Endodermal cell (in vitro differentiated cells): ENCODE data around the gene TPCN2. TPM values are rescaled to one million over a fixed set of nuclear protein-coding genes. Genes with fewer than 3 reads are reported as not detected.
A peak's percentile ranks its signal among the peaks of the same experiment; 100 is the strongest.

Experiments
- DNase-seq: peaks from one replicate; pipeline ENCODE4 v3.0.0-alpha.2; 2017
- H3K27ac ChIP-seq: 2 replicates; pipeline ENCODE4 v1.5.1; 2013; ENCODE audit warnings: mild to moderate bottlenecking, low read depth, low read length, moderate library complexity
- H3K27me3 ChIP-seq: 2 replicates; pipeline ENCODE4 v1.6.1; 2013; ENCODE audit warnings: mild to moderate bottlenecking, low read length, moderate library complexity; ENCODE audit not compliant: insufficient read depth, control insufficient read depth, poor library complexity, severe bottlenecking
- H3K36me3 ChIP-seq: 2 replicates; pipeline ENCODE4 v1.7.0; 2013; ENCODE audit warnings: mild to moderate bottlenecking, low read length, moderate library complexity; ENCODE audit not compliant: control insufficient read depth, insufficient read depth
- H3K4me1 ChIP-seq: one replicate; pipeline ENCODE4 v1.7.0; 2013; ENCODE audit warnings: low read length; ENCODE audit not compliant: control insufficient read depth, insufficient read depth
- H3K4me3 ChIP-seq: 2 replicates; pipeline ENCODE4 v1.5.1; 2013; ENCODE audit warnings: mild to moderate bottlenecking, low read length, moderate library complexity
- H3K9ac ChIP-seq: 2 replicates; pipeline ENCODE4 v1.6.1; 2013; ENCODE audit warnings: mild to moderate bottlenecking, low read length, moderate library complexity; ENCODE audit not compliant: poor library complexity, severe bottlenecking; ENCODE audit errors: extremely low read depth
- H3K9me3 ChIP-seq: 2 replicates; pipeline ENCODE4 v1.6.1; 2013; ENCODE audit warnings: mild to moderate bottlenecking, low read length, moderate library complexity; ENCODE audit not compliant: control insufficient read depth
- H3K27ac Mint-ChIP-seq: 2 replicates; pipeline ENCODE4 v1.8.0; 2020; ENCODE audit warnings: mixed read lengths
- H3K27me3 Mint-ChIP-seq: 2 replicates; pipeline ENCODE4 v1.8.0; 2021; ENCODE audit warnings: mild to moderate bottlenecking, mixed read lengths; ENCODE audit not compliant: insufficient read depth
- H3K36me3 Mint-ChIP-seq: 2 replicates; pipeline ENCODE4 v1.8.0; 2020; ENCODE audit warnings: low read depth, mixed read lengths
- H3K4me1 Mint-ChIP-seq: 2 replicates; pipeline ENCODE4 v1.8.0; 2020; ENCODE audit warnings: mixed read lengths
- H3K4me3 Mint-ChIP-seq: 2 replicates; pipeline ENCODE4 v1.8.0; 2020; ENCODE audit warnings: mild to moderate bottlenecking, moderate library complexity, mixed read lengths
- H3K9me3 Mint-ChIP-seq: 2 replicates; pipeline ENCODE4 v1.8.0; 2020; ENCODE audit warnings: mild to moderate bottlenecking, mixed read lengths
- WGBS, 2 experiments: methylation state at CpG; one replicate each; pipeline versions ENCODE4 v1.1.5 to v1.1.7; 2013; ENCODE audit warnings: missing lambda C conversion rate in 2 of 2, mixed read lengths in 1 of 2; ENCODE audit not compliant: insufficient coverage in 1 of 2, insufficient read length in 1 of 2; 5-methylcytosine and 5-hydroxymethylcytosine counted together
- total RNA-seq, 2 donors: library from RNA; stranded (reverse); fragmentation: NEBNext Ultra II Directional in 1 of 2; extraction: Animal tissue kit (Norgen Biotek cat#: 25700) in 1 of 2; gene quantifications; 2 replicates in 1 of 2; 3 replicates in 1 of 2; pipeline ENCODE4 v1.2.1, GENCODE V29; 2021
- TF ChIP-seq, protein P1 (sequence below): fragments of 200-600 bp; sonication (generic); conservative IDR thresholded peaks from 2 replicates; pipeline ENCODE4 v1.5.0; 2021; ENCODE audit warnings: antibody characterized with exemption, mild to moderate bottlenecking

Gene TPCN2
- total RNA-seq, 2 donors from 2014 or later, result 20.7 to 27.9 TPM

- Mint-ChIP-seq H3K27ac (peak overlapping the region; percentile 44), H3K36me3 (no peaks in the 10 kb centered on the region), H3K4me3 (peak overlapping the region; percentile 66), H3K4me1 (peaks cover 36% of the 10 kb centered on the region), H3K9me3 (no peaks in the 10 kb centered on the region), H3K27me3 (no peaks in the 10 kb centered on the region)
- Histone ChIP-seq H3K4me3 (peak overlapping the region; percentile 84), H3K27ac (no peak overlapping the region), H3K36me3 (no peaks in the 10 kb centered on the region), H3K9me3 (no peaks in the 10 kb centered on the region), H3K4me1 (peaks cover 6% of the 10 kb centered on the region), H3K9ac (no peak overlapping the region), H3K27me3 (no peaks in the 10 kb centered on the region)
- DNase-seq, result no peak
- 58 to 84% methylated on average over 4 to 10 of the region's 11 CpGs for WGBS, 2 experiments
- TF ChIP-seq, protein P1, sequence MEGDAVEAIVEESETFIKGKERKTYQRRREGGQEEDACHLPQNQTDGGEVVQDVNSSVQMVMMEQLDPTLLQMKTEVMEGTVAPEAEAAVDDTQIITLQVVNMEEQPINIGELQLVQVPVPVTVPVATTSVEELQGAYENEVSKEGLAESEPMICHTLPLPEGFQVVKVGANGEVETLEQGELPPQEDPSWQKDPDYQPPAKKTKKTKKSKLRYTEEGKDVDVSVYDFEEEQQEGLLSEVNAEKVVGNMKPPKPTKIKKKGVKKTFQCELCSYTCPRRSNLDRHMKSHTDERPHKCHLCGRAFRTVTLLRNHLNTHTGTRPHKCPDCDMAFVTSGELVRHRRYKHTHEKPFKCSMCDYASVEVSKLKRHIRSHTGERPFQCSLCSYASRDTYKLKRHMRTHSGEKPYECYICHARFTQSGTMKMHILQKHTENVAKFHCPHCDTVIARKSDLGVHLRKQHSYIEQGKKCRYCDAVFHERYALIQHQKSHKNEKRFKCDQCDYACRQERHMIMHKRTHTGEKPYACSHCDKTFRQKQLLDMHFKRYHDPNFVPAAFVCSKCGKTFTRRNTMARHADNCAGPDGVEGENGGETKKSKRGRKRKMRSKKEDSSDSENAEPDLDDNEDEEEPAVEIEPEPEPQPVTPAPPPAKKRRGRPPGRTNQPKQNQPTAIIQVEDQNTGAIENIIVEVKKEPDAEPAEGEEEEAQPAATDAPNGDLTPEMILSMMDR, result no peak
These were observed 570 bp upstream of the TPCN2 start for GRCh38 chr11:69048031-69048693.

GRCh38 chr11:69049490-69049867 is 747 bp downstream of the TPCN2 start:
- no peaks in the 10 kb centered on the region for H3K36me3 Mint-ChIP-seq
- Histone ChIP-seq H3K36me3 (no peaks in the 10 kb centered on the region), H3K9ac (peak overlapping the region; percentile 68), H3K27ac (no peak overlapping the region), H3K27me3 (no peaks in the 10 kb centered on the region), H3K4me1 (peaks cover 6% of the 10 kb centered on the region), H3K9me3 (no peaks in the 10 kb centered on the region), H3K4me3 (peak overlapping the region; percentile 84)
- TF ChIP-seq, protein P1, result no peak
- H3K9me3 Mint-ChIP-seq, result no peaks in the 10 kb centered on the region
- no peak for DNase-seq
- H3K4me1 Mint-ChIP-seq, result peaks cover 32% of the 10 kb centered on the region
- H3K27ac Mint-ChIP-seq, result peak overlapping the region; percentile 61
- 39 to 51% methylated on average over 7 to 15 of the region's 15 CpGs for WGBS, 2 experiments
- H3K27me3 Mint-ChIP-seq, result no peaks in the 10 kb centered on the region
- H3K4me3 Mint-ChIP-seq, result peak overlapping the region; percentile 66

- no peaks in the 10 kb centered on the region for H3K27me3 ChIP-seq
- no peak for DNase-seq
- peaks cover 3% of the 10 kb centered on the region for H3K36me3 ChIP-seq
- WGBS, 2 experiments, result 89 to 92% methylated on average over 15 to 18 of the region's 18 CpGs
- H3K27ac ChIP-seq, result no peak overlapping the region
- H3K4me1 Mint-ChIP-seq, result peaks cover 25% of the 10 kb centered on the region
- TF ChIP-seq, protein P1, result no peak
- peak overlapping the region; percentile 55 for H3K27ac Mint-ChIP-seq
- no peak overlapping the region for H3K9ac ChIP-seq
- H3K36me3 Mint-ChIP-seq, result peaks cover 2% of the 10 kb centered on the region
- H3K4me3 ChIP-seq, result no peak overlapping the region
- no peaks in the 10 kb centered on the region for H3K9me3 ChIP-seq
- no peaks in the 10 kb centered on the region for H3K9me3 Mint-ChIP-seq
- H3K4me1 ChIP-seq, result peaks cover 6% of the 10 kb centered on the region
- no peaks in the 10 kb centered on the region for H3K27me3 Mint-ChIP-seq
- H3K4me3 Mint-ChIP-seq, result peak overlapping the region; percentile 66
These were observed 2.1 kb downstream of the TPCN2 start for GRCh38 chr11:69050592-69051380.
